Kidney epithelial cell (primary cell): ENCODE measurements around the gene SMS. TPM values are rescaled to one million over a fixed set of nuclear protein-coding genes. Genes with fewer than 3 reads are reported as not detected.

Experiments used
- DNase-seq: peaks from one replicate; pipeline ENCODE4 v3.0.0-alpha.2; 2010; ENCODE audit warnings: low read depth
- H3K27me3 ChIP-seq: 2 replicates; pipeline ENCODE4 v1.6.0; 2011; ENCODE audit warnings: low read length; ENCODE audit not compliant: control insufficient read depth, insufficient read depth
- H3K36me3 ChIP-seq: 2 replicates; pipeline ENCODE4 v1.5.1; 2011; ENCODE audit warnings: low read length; ENCODE audit not compliant: control insufficient read depth, insufficient read depth
- H3K4me3 ChIP-seq: 2 replicates; pipeline ENCODE4 v1.5.1; 2011; ENCODE audit warnings: low read depth, mild to moderate bottlenecking, control low read depth, low read length
- total RNA-seq: library from RNA; depleted of rRNA; stranded (reverse); fragments of >200 nt; gene quantifications from 2 replicates; pipeline ENCODE4 v1.2.3, GENCODE V29; 2015
- TF ChIP-seq, protein P1 (sequence below): IDR thresholded peaks from 2 replicates; pipeline ENCODE4 v1.5.1; 2011; ENCODE audit warnings: mild to moderate bottlenecking, moderate library complexity, low read length, control low read depth, inconsistent platforms; ENCODE audit not compliant: insufficient read depth, poor library complexity, severe bottlenecking

SMS gene
- total RNA-seq, 1 donor from 2014 or later: 142 TPM

DNA sequence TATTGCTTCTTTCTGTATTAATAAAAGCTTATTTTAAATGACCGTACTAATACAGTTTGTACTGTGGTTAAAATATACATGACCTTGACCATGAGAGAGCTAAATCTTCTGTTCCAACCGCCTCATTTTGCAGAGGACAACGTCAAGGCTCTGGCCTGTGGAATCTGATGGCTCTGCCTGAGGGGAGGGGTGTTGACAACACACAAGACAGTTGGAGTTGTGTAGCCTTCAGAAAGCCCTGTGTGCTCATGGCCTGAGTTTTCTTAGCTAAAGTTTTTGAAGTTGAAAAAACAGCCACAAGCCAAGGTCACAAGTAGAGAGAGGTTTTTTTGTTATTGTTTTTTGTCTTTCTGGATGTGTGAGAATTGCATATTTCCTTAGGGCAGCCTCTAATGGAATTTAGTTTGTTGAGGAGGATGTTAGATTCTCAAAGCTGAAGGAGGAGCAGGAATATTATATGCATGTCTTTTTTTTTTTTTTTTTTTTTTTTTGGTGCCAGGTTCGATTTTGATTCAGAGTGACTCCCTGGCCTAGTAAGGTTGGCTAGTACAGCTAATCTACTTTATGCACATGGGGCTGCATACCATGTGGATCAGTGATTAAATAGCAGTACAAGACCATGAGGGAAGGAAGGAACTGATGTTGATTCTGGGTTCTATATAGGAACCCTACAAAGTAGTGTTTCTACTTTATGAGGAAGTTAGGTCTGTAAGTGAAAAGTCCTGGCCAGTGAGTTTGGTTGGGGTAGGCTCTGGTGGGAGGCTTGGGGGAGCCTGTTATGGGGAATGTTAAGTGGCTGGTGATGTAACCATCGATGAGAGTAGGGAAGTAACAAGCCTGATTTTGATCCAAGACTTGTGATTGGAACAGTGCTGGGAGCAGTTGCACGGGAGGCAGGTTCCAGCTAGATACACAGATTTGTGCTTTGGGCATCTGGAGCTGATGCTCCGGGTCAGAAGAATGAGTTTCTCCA is 20.3 kb downstream of the SMS start:
- TF ChIP-seq, protein P1, sequence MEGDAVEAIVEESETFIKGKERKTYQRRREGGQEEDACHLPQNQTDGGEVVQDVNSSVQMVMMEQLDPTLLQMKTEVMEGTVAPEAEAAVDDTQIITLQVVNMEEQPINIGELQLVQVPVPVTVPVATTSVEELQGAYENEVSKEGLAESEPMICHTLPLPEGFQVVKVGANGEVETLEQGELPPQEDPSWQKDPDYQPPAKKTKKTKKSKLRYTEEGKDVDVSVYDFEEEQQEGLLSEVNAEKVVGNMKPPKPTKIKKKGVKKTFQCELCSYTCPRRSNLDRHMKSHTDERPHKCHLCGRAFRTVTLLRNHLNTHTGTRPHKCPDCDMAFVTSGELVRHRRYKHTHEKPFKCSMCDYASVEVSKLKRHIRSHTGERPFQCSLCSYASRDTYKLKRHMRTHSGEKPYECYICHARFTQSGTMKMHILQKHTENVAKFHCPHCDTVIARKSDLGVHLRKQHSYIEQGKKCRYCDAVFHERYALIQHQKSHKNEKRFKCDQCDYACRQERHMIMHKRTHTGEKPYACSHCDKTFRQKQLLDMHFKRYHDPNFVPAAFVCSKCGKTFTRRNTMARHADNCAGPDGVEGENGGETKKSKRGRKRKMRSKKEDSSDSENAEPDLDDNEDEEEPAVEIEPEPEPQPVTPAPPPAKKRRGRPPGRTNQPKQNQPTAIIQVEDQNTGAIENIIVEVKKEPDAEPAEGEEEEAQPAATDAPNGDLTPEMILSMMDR: no peak
- Histone ChIP-seq H3K36me3 (no peaks in the 10 kb centered on the region), H3K27me3 (no peaks in the 10 kb centered on the region), H3K4me3 (no peak overlapping the region)
- DNase-seq: no peak

DNA sequence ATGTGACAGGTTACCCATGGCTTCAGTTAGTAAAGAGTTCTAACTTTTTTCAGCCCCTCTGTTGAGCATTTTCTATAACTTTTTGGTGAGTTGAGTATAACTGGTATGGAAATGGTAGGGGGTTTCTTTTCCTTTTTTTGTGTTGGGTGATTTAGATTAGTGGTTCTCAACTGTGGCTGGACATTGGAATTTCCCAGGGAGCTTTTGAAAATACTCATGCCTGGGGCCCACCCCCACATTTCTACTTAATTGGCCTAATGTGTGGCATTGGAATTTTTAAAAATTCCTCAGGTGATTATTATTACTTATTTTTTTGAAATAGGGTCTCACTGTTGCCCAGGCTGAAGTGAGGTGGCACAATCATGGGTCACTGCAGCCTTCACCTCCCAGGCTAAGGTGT is 21.9 kb downstream of the SMS start:
- TF ChIP-seq, protein P1: no peak
- no peaks in the 10 kb centered on the region for H3K36me3 ChIP-seq
- no peaks in the 10 kb centered on the region for H3K27me3 ChIP-seq
- no peak overlapping the region for H3K4me3 ChIP-seq
- DNase-seq: no peak

DNA sequence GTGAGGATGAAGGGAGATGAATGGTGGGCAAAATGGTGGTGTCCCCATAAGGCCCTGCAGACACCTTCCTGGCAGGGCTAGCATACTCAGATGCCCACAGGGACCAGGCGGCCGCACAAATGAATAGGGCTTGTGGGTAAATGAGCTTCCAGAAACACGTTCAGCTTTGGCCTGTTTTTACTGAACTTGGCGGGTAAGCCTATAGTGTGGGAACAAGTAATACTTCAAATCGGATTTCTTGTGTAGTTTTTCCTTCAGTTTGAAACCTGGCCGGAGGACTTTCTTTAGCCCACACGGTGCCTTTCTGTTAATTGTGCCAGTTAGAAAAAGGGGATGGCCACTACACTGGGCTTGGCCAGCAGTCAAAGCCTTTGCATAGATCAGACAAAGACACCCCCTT is 22.8 kb downstream of the SMS start:
- DNase-seq: no peak

DNA sequence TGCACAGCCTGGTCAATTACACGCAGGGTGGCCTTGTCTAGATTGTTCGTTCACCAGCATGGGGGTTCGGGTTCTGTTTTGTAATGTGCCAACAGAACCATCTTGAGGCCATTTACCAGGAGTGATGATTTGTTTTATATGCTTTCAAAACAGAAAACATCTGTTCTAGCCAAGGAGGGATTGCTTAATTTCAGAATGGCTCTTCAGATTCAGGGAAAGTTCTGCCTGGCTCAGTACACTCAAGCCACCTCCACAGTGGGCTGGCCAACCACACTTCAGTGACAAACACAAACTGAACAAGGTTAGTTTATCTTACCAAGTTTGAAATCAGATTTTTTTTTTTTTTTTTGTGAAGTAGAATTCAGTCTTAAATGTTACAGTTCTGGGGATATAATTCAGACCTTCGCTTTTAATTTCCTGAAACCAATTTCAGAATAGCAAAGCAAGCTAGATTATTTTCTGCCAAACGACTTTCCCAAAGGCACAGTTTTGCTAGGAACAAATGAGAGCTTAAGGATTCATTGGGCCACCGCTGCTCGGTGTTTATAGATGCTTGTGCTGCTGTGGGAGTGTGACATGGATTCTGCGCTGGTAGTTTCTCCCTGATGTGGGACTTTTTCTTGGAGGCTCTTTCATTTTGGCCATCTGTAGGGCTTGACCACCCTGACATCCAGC is 23.4 kb downstream of the SMS start:
- H3K36me3 ChIP-seq: no peaks in the 10 kb centered on the region
- no peaks in the 10 kb centered on the region for H3K27me3 ChIP-seq
- no peak overlapping the region for H3K4me3 ChIP-seq
- TF ChIP-seq, protein P1: no peak
- no peak for DNase-seq

More for the DNA sequence above, 22.8 kb downstream of the SMS start:
- no peaks in the 10 kb centered on the region for H3K36me3 ChIP-seq
- H3K27me3 ChIP-seq: no peaks in the 10 kb centered on the region
- TF ChIP-seq, protein P1: no peak
- H3K4me3 ChIP-seq: no peak overlapping the region

DNA sequence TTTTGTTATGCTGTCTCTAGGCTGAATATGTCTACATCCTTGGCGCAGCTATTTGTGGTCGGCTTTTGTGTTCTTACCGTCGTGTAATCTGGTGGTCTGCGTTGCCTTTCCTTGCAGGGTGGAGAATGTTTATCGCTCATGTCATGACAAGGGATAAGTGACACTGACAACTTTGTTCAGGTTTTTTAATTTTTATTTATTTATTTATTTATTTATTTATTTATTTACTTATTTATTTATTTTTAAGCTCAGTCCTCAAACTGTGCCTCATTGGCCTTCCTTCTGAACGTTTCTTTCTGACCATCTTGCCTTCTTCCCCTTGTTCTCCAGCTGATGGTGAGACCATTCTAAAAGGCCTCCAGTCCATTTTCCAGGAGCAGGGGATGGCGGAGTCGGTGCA is 26.4 kb downstream of the SMS start:
- no peak for DNase-seq
- Histone ChIP-seq H3K36me3 (no peaks in the 10 kb centered on the region), H3K4me3 (no peak overlapping the region), H3K27me3 (no peaks in the 10 kb centered on the region)
- TF ChIP-seq, protein P1: no peak
